ENCODE results near the gene MVD. TPM values are rescaled to one million over a fixed set of nuclear protein-coding genes. Genes with fewer than 3 reads are reported as not detected.

MVD gene
- total and polyA plus RNA-seq, 10 donors = 24.1 to 74.9 (median 37.1) TPM

DNA sequence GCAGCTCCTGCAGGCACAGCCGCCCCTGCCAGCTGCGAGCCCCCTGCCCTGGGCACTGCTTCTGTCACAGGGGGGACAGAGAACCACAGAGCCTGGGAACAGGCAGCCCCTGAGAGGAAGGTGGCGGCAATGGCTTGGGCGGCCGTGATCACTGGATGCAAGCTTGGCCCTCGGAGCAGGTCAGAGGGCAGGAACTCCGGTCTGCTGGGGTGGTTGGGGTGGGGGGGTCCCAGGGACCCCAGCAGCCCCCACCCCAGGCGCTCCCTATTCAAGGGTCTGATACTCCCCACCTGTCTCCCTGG lies 10.2 kb downstream of the MVD start:
- intact Hi-C loops (cut with DNase I; ENCODE audit: low total_unique reads) = loop anchor here (10.0 kb wide), 1 partner anchor 52 kb away; the partner anchor contains the start of genes CTU2 and RNF166
- peaks cover 0 to 76% (median 35%) of the 10 kb centered on the region in 6 donors for H3K36me3 ChIP-seq

DNA sequence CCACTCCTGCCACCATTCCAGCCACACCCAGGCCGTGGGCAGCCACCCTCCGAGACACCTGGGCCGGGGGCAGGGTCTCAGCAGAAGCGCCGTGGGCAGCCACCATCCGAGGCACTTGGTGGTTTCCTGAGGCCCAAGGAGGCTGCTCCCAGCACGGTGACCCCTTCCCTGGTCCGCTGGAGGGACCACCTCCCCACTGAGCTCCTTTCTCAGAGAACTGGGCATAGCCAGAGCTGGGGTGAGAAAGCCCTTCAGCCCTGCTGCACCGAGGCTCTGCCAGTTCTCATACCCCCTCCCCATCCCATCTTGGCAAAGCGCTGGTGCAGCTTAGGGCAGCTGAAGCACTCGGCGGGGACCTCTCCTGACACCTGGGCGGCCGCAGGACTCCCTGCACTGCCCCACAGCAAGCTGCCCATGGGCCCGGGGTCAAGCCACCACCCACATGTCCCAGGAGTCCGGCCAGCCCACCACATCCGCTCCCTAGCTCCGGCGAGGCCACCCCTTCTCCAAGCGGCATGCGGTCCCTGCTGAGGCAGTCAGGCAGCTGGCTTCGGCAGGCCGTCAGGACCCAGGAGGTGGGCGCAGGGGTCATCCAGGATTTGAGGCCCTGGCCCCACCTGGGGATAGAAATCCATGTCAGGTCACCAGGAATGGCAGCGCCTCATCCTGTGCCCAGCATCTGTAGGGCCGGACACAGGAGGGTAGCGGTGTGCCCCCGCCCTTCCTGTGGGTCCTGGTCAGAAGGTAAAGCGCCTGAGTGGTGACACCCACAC lies 10.7 kb downstream of the MVD start:
- Histone ChIP-seq H3K4me3 (peak overlapping the region in 5 of 8 donors; percentile 82 to 97 (median 90)), H3K27me3 (replicated peaks in 1 of 7) (no peaks in the 10 kb centered on the region), H3K27ac (peak overlapping the region; percentile 85 to 99 (median 96)), H3K36me3 (peaks cover 0 to 76% (median 35%) of the 10 kb centered on the region in 6 donors), H3K4me1 (peaks cover 30 to 62% (median 50%) of the 10 kb centered on the region in 6 donors), H3K9me3 (no peaks in the 10 kb centered on the region)
- TF ChIP-seq POLR2AphosphoS5 (IDR thresholded peaks at IDR 0.05) = no peak
- TF ChIP-seq, protein P1, sequence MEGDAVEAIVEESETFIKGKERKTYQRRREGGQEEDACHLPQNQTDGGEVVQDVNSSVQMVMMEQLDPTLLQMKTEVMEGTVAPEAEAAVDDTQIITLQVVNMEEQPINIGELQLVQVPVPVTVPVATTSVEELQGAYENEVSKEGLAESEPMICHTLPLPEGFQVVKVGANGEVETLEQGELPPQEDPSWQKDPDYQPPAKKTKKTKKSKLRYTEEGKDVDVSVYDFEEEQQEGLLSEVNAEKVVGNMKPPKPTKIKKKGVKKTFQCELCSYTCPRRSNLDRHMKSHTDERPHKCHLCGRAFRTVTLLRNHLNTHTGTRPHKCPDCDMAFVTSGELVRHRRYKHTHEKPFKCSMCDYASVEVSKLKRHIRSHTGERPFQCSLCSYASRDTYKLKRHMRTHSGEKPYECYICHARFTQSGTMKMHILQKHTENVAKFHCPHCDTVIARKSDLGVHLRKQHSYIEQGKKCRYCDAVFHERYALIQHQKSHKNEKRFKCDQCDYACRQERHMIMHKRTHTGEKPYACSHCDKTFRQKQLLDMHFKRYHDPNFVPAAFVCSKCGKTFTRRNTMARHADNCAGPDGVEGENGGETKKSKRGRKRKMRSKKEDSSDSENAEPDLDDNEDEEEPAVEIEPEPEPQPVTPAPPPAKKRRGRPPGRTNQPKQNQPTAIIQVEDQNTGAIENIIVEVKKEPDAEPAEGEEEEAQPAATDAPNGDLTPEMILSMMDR (IDR thresholded peaks at IDR 0.05 in 8 of 11, conservative IDR thresholded peaks at IDR 0.05 in 3 of 11) = no peak
- no peak for TF ChIP-seq POLR2A (IDR thresholded peaks at IDR 0.05)
- DNase-seq = peak; percentile 89
- WGBS, 5 donors = 65 to 80% (median 76%) methylated on average over 21 to 29 of the region's 29 CpGs
- intact Hi-C loops (cut with DNase I; ENCODE audit: low total_unique reads) = loop anchor here (10.0 kb wide), 1 partner anchor 53 kb away; the partner anchor contains the start of genes CTU2 and RNF166

More for the DNA sequence above, 10.2 kb downstream of the MVD start:
- H3K27ac ChIP-seq = peak overlapping the region in 5 of 8 donors; percentile 95 to 99 (median 97)
- H3K9me3 ChIP-seq = no peaks in the 10 kb centered on the region
- DNase-seq = peak; percentile 83
- WGBS, 5 donors = 85 to 94% (median 93%) methylated on average over 3 to 8 of the region's 8 CpGs
- TF ChIP-seq POLR2A (IDR thresholded peaks at IDR 0.05) (no peak), POLR2AphosphoS5 (IDR thresholded peaks at IDR 0.05) (no peak)
- TF ChIP-seq, protein P1 (IDR thresholded peaks at IDR 0.05 in 8 of 11, conservative IDR thresholded peaks at IDR 0.05 in 3 of 11) = no peak
- peaks cover 26 to 57% (median 45%) of the 10 kb centered on the region in 6 donors for H3K4me1 ChIP-seq
- H3K27me3 ChIP-seq (replicated peaks in 1 of 7) = no peaks in the 10 kb centered on the region
- H3K4me3 ChIP-seq = no peak overlapping the region

GRCh38 chr16:88651276-88651988 lies 11.5 kb downstream of the MVD start:
- peaks cover 0 to 76% (median 33%) of the 10 kb centered on the region in 6 donors for H3K36me3 ChIP-seq
- no peaks in the 10 kb centered on the region for H3K27me3 ChIP-seq (replicated peaks in 1 of 7)
- no peaks in the 10 kb centered on the region for H3K9me3 ChIP-seq
- TF ChIP-seq POLR2A (IDR thresholded peaks at IDR 0.05) = no peak
- TF ChIP-seq, protein P1 (IDR thresholded peaks at IDR 0.05 in 8 of 11, conservative IDR thresholded peaks at IDR 0.05 in 3 of 11) = peak in 2 of 11 experiments; percentile 1 to 22
- peak; percentile 91 to 95 (median 93) for TF ChIP-seq POLR2AphosphoS5 (IDR thresholded peaks at IDR 0.05)
- WGBS, 5 donors = 16 to 26% (median 18%) methylated on average over 21 to 24 of the region's 24 CpGs
- peak; percentile 98 for DNase-seq
- peaks cover 30 to 70% (median 57%) of the 10 kb centered on the region in 6 donors for H3K4me1 ChIP-seq
- intact Hi-C loops (cut with DNase I; ENCODE audit: low total_unique reads) = loop anchor here (10.0 kb wide), 1 partner anchor 53 kb away; the partner anchor contains the start of genes CTU2 and RNF166
- peak overlapping the region; percentile 85 to 99 (median 96) for H3K27ac ChIP-seq
- H3K4me3 ChIP-seq = peak overlapping the region; percentile 82 to 97 (median 89)

Data from spleen (tissue), 11 donors.